GM23338 (cell line): ENCODE measurements around the gene B4GALT7. TPM values are rescaled to one million over a fixed set of nuclear protein-coding genes. Genes with fewer than 3 reads are reported as not detected.

Source experiments
- ATAC-seq: fragments of 200-7000 bp; cut with Tn5 transposase; 3 replicates; pipeline ENCODE4 v1.9.1; 2020
- DNase-seq: peaks from one replicate; pipeline ENCODE4 v3.0.0-alpha.2; 2015; ENCODE audit warnings: low spot score
- H2AFZ ChIP-seq: fragments of 200-600 bp; sonication (generic); 2 replicates; pipeline ENCODE4 v1.8.0; 2016; ENCODE audit warnings: antibody characterized with exemption, mild to moderate bottlenecking, moderate library complexity
- H3F3A ChIP-seq: fragments of 200-600 bp; sonication (generic); replicated peaks from 2 replicates; pipeline ENCODE4 v1.8.0; 2017; ENCODE audit warnings: antibody characterized with exemption, mixed run types, low read depth
- H3K27ac ChIP-seq: fragments of 200-600 bp; sonication (generic); 2 replicates; pipeline ENCODE4 v1.6.1; 2016; ENCODE audit warnings: low read depth
- H3K27me3 ChIP-seq: fragments of 200-600 bp; sonication (generic); 2 replicates; pipeline ENCODE4 v1.8.0; 2016; ENCODE audit warnings: mild to moderate bottlenecking, mixed run types, moderate library complexity; ENCODE audit not compliant: insufficient read depth
- H3K36me3 ChIP-seq: fragments of 200-600 bp; sonication (generic); 2 replicates; pipeline ENCODE4 v1.8.0; 2016; ENCODE audit warnings: mild to moderate bottlenecking; ENCODE audit not compliant: insufficient read depth
- H3K4me1 ChIP-seq: fragments of 200-600 bp; sonication (generic); 2 replicates; pipeline ENCODE4 v1.8.0; 2016; ENCODE audit warnings: mild to moderate bottlenecking, moderate library complexity; ENCODE audit not compliant: insufficient read depth
- H3K4me2 ChIP-seq: fragments of 200-600 bp; sonication (generic); 2 replicates; pipeline ENCODE4 v1.7.1; 2017; ENCODE audit warnings: mixed run types
- H3K4me3 ChIP-seq: fragments of 200-600 bp; sonication (generic); 2 replicates; pipeline ENCODE4 v1.6.1; 2016; ENCODE audit warnings: mixed run types
- H3K79me2 ChIP-seq: fragments of 200-600 bp; sonication (generic); replicated peaks from 2 replicates; pipeline ENCODE4 v1.8.0; 2017; ENCODE audit warnings: mild to moderate bottlenecking; ENCODE audit not compliant: insufficient read depth
- H3K9me2 ChIP-seq: fragments of 200-600 bp; sonication (generic); 2 replicates; pipeline ENCODE4 v1.8.0; 2017; ENCODE audit not compliant: insufficient read depth
- H4K20me1 ChIP-seq: fragments of 200-600 bp; sonication (generic); replicated peaks from 2 replicates; pipeline ENCODE4 v1.8.0; 2017; ENCODE audit warnings: mild to moderate bottlenecking; ENCODE audit not compliant: insufficient read depth
- H3K27ac Mint-ChIP-seq: 2 replicates; pipeline ENCODE4 v1.8.0; 2020; ENCODE audit warnings: inconsistent platforms, mild to moderate bottlenecking, moderate library complexity, mixed read lengths
- H3K27me3 Mint-ChIP-seq: 3 replicates; pipeline ENCODE4 v1.8.0; 2022; ENCODE audit warnings: low read depth, mild to moderate bottlenecking, moderate library complexity, mixed read lengths, inconsistent platforms; ENCODE audit not compliant: insufficient read depth, poor library complexity
- H3K36me3 Mint-ChIP-seq: 3 replicates; pipeline ENCODE4 v1.8.0; 2021; ENCODE audit warnings: low read depth, mild to moderate bottlenecking, inconsistent platforms, moderate library complexity, mixed read lengths
- H3K4me1 Mint-ChIP-seq: 3 replicates; pipeline ENCODE4 v1.8.0; 2020; ENCODE audit warnings: mild to moderate bottlenecking, inconsistent platforms, mixed read lengths
- H3K4me3 Mint-ChIP-seq: 3 replicates; pipeline ENCODE4 v1.8.0; 2021; ENCODE audit warnings: moderate library complexity, mild to moderate bottlenecking, inconsistent platforms, mixed read lengths
- H3K9me3 Mint-ChIP-seq: 3 replicates; pipeline ENCODE4 v1.8.0; 2020; ENCODE audit warnings: moderate library complexity, mild to moderate bottlenecking, inconsistent platforms, mixed read lengths
- CREB1 ChIP-seq: fragments of 250-450 bp; sonication (Bioruptor Pico); IDR thresholded peaks from 2 replicates; pipeline ENCODE4 v1.5.0; 2020; ENCODE audit warnings: low read depth, mild to moderate bottlenecking, moderate library complexity
- CTCF ChIP-seq, 2 experiments: fragments of 200-600 bp in 1 of 2; sonication (generic) in 1 of 2; conservative IDR thresholded peaks; 2 replicates each; pipeline versions ENCODE4 v1.5.1 to v1.6.1; 2016 to 2017; ENCODE audit warnings: antibody characterized with exemption in 2 of 2, low read depth in 2 of 2, mild to moderate bottlenecking in 2 of 2, moderate library complexity in 1 of 2
- ETS1 ChIP-seq: IDR thresholded peaks from 2 replicates; pipeline ENCODE4 v1.6.1; 2016; ENCODE audit warnings: antibody characterized with exemption
- EZH2 ChIP-seq: fragments of 200-600 bp; sonication (generic); IDR thresholded peaks from one replicate; pipeline ENCODE4 v1.8.0; 2017; ENCODE audit warnings: antibody characterized with exemption, mild to moderate bottlenecking, low read depth; ENCODE audit not compliant: unreplicated experiment
- EZH2phosphoT487 ChIP-seq: fragments of 200-600 bp; sonication (generic); IDR thresholded peaks from one replicate; pipeline ENCODE4 v1.8.1; 2018; ENCODE audit warnings: antibody characterized with exemption; ENCODE audit not compliant: unreplicated experiment
- JUNB ChIP-seq: IDR thresholded peaks from one replicate; pipeline ENCODE4 v1.6.1; 2016; ENCODE audit warnings: antibody characterized with exemption; ENCODE audit not compliant: unreplicated experiment
- NANOG ChIP-seq: IDR thresholded peaks from 2 replicates; pipeline ENCODE4 v1.6.1; 2016; ENCODE audit warnings: antibody characterized with exemption, borderline replicate concordance
- STAT1 ChIP-seq: IDR thresholded peaks from one replicate; pipeline ENCODE4 v1.6.1; 2016; ENCODE audit warnings: antibody characterized with exemption; ENCODE audit not compliant: unreplicated experiment
- ZNF114 ChIP-seq: fragments of 250-450 bp; sonication (Bioruptor Pico); IDR thresholded peaks from 2 replicates; pipeline ENCODE4 v1.5.0; 2020; ENCODE audit warnings: mild to moderate bottlenecking, moderate library complexity
- ZNF331 ChIP-seq: fragments of 250-450 bp; sonication (Bioruptor Pico); IDR thresholded peaks from 2 replicates; pipeline ENCODE4 v1.5.0; 2020; ENCODE audit warnings: low read depth, mild to moderate bottlenecking, moderate library complexity
- ZNF462 ChIP-seq: fragments of 250-450 bp; sonication (Bioruptor Pico); IDR thresholded peaks from 2 replicates; pipeline ENCODE4 v1.5.0; 2020; ENCODE audit warnings: mild to moderate bottlenecking, moderate library complexity
- polyA plus RNA-seq: library from polyadenylated mRNA; unstranded; fragments of >200 nt; fragmentation: Nextera tagmentation; extraction: Ambion mirVana; gene quantifications from 2 replicates; pipeline ENCODE4 v1.2.1, GENCODE V29; 2016
- total RNA-seq: library from RNA; depleted of rRNA; stranded (reverse); fragments of >200 nt; shearing (Covaris generic); gene quantifications from 2 replicates; pipeline ENCODE4 v1.2.3, GENCODE V29; 2014

The B4GALT7 gene
- total and polyA plus RNA-seq, 2 experiments from 2014 or later = 10.0 to 23.3 TPM

GRCh38 chr5:177555665-177556064, 44.3 kb upstream of the B4GALT7 start:
- Histone ChIP-seq H3K4me3 (no peak overlapping the region), H2AFZ (no peak overlapping the region), H3K27ac (no peak overlapping the region), H3K4me2 (no peak overlapping the region), H3K9me2 (no peaks in the 10 kb centered on the region), H3F3A (peaks cover 15% of the 10 kb centered on the region), H4K20me1 (peaks cover 26% of the 10 kb centered on the region), H3K36me3 (peaks cover 11% of the 10 kb centered on the region; the same call in 1 of the 2 replicates), H3K79me2 (peaks cover 32% of the 10 kb centered on the region), H3K27me3 (no peaks in the 10 kb centered on the region), H3K4me1 (peaks cover 10% of the 10 kb centered on the region; the same call in 1 of the 2 replicates)
- Mint-ChIP-seq H3K4me3 (no peak overlapping the region), H3K36me3 (peaks cover 17% of the 10 kb centered on the region), H3K27me3 (peaks cover 12% of the 10 kb centered on the region), H3K27ac (no peak overlapping the region), H3K9me3 (peaks cover 7% of the 10 kb centered on the region), H3K4me1 (peaks cover 29% of the 10 kb centered on the region)
- DNase-seq = no peak
- no peak for ATAC-seq
- TF ChIP-seq ZNF331 (CRISPR knock-in tag) = no peak
- no peak for TF ChIP-seq NANOG
- TF ChIP-seq EZH2phosphoT487 = no peak

GRCh38 chr5:177557041-177557647, 42.8 kb upstream of the B4GALT7 start:
- peaks cover 15% of the 10 kb centered on the region for H3F3A ChIP-seq
- peaks cover 15% of the 10 kb centered on the region for H3K36me3 Mint-ChIP-seq
- H2AFZ ChIP-seq = no peak overlapping the region
- peaks cover 10% of the 10 kb centered on the region; the same call in 1 of the 2 replicates for H3K4me1 ChIP-seq
- no peak overlapping the region for H3K27ac ChIP-seq
- peaks cover 26% of the 10 kb centered on the region for H3K4me1 Mint-ChIP-seq
- no peak overlapping the region for H3K27ac Mint-ChIP-seq
- no peak overlapping the region for H3K4me3 Mint-ChIP-seq
- ATAC-seq (no peak), DNase-seq (peak; percentile 49)
- peaks cover 20% of the 10 kb centered on the region for H3K9me3 Mint-ChIP-seq
- no peaks in the 10 kb centered on the region for H3K27me3 ChIP-seq
- H3K4me2 ChIP-seq = no peak overlapping the region
- H3K79me2 ChIP-seq = peaks cover 17% of the 10 kb centered on the region
- H4K20me1 ChIP-seq = peaks cover 11% of the 10 kb centered on the region
- H3K4me3 ChIP-seq = no peak overlapping the region
- peaks cover 14% of the 10 kb centered on the region for H3K27me3 Mint-ChIP-seq
- no peaks in the 10 kb centered on the region for H3K9me2 ChIP-seq
- peaks cover 1% of the 10 kb centered on the region; the same call in 1 of the 2 replicates for H3K36me3 ChIP-seq
- no peak for TF ChIP-seq ZNF462 (CRISPR knock-in tag)
- TF ChIP-seq CREB1 (CRISPR knock-in tag) = no peak
- no peak for TF ChIP-seq STAT1
- TF ChIP-seq NANOG = no peak
- no peak for TF ChIP-seq CTCF (conservative IDR thresholded peaks at IDR 0.05; ENCODE audit: low read depth in 2 of 2)
- no peak for TF ChIP-seq ETS1
- TF ChIP-seq EZH2 = no peak
- no peak for TF ChIP-seq ZNF114 (CRISPR knock-in tag)
- no peak for TF ChIP-seq ZNF331 (CRISPR knock-in tag)
- no peak for TF ChIP-seq EZH2phosphoT487
- no peak for TF ChIP-seq JUNB
